ENCODE measurements around the gene ACER3.
"Not testable (repeated sequence)": the region's sequence is repeated elsewhere in the genome, so short reads cannot be mapped to it uniquely, and the experiment has no call there.

ACER3 gene

GRCh38 chr11:76880314-76880713 is 19.6 kb downstream of the ACER3 start:
- DNase-seq: no peak

- no peak for DNase-seq
Measured at GRCh38 chr11:76880956-76881355, 20.2 kb downstream of the ACER3 start.

- no peak for DNase-seq
Measured at GRCh38 chr11:76885390-76886097, 24.8 kb downstream of the ACER3 start.

GRCh38 chr11:76888989-76889388 is 28.3 kb downstream of the ACER3 start:
- DNase-seq: no peak

- DNase-seq: no peak
Measured at GRCh38 chr11:76889411-76889975, 28.8 kb downstream of the ACER3 start.

- DNase-seq: no peak
Measured at GRCh38 chr11:76890329-76890728, 29.6 kb downstream of the ACER3 start.

- DNase-seq: no peak
Measured at GRCh38 chr11:76891285-76891684, 30.6 kb downstream of the ACER3 start.

- DNase-seq: no peak
Measured at GRCh38 chr11:76891793-76892192, 31.1 kb downstream of the ACER3 start.

- no peak for DNase-seq
Measured at GRCh38 chr11:76892306-76892705, 31.6 kb downstream of the ACER3 start.

GRCh38 chr11:76897233-76897632 is 36.5 kb downstream of the ACER3 start:
- DNase-seq: no peak

GRCh38 chr11:76901144-76901543 is 40.4 kb downstream of the ACER3 start:
- no peak for DNase-seq

GRCh38 chr11:76901622-76902021 is 40.9 kb downstream of the ACER3 start:
- DNase-seq: not testable (repeated sequence)

- no peak for DNase-seq
Measured at GRCh38 chr11:76902121-76903014, 41.6 kb downstream of the ACER3 start.

- peak; percentile 22 for DNase-seq
Measured at GRCh38 chr11:76903325-76903724, 42.6 kb downstream of the ACER3 start.

- DNase-seq: no peak
Measured at GRCh38 chr11:76910620-76911414, 50.1 kb downstream of the ACER3 start.

- DNase-seq: no peak
Measured at GRCh38 chr11:76911415-76911808, 50.7 kb downstream of the ACER3 start.

- no peak for DNase-seq
Measured at GRCh38 chr11:76916712-76917111, 56.0 kb downstream of the ACER3 start.

- DNase-seq: peak; percentile 57
Measured at GRCh38 chr11:76918941-76919386, 58.2 kb downstream of the ACER3 start.

- no peak for DNase-seq
Measured at GRCh38 chr11:76919467-76919866, 58.7 kb downstream of the ACER3 start.

- peak; percentile 83 for DNase-seq
Measured at GRCh38 chr11:76919887-76920746, 59.4 kb downstream of the ACER3 start.

GRCh38 chr11:76927160-76927559 is 66.4 kb downstream of the ACER3 start:
- no peak for DNase-seq

GRCh38 chr11:76935042-76935441 is 74.3 kb downstream of the ACER3 start:
- DNase-seq: no peak

Measured in NCI-H146 (cell line).